Thyroid gland (tissue), 4 donors: ENCODE measurements around the gene CDON. TPM values are rescaled to one million over a fixed set of nuclear protein-coding genes. Genes with fewer than 3 reads are reported as not detected.

Source experiments
- DNase-seq, 2 donors: peaks; one replicate each; pipeline ENCODE4 v3.0.0-alpha.2; 2019
- H3K27ac ChIP-seq, 3 donors: fragments of 200-600 bp; sonication (generic); 1 replicate in 2 of 3; 2 replicates in 1 of 3; pipeline ENCODE4 v1.5.1; 2016 to 2019; ENCODE audit warnings: mild to moderate bottlenecking in 1 of 3, moderate library complexity in 1 of 3
- H3K27me3 ChIP-seq: fragments of 200-600 bp; sonication (generic); one replicate; pipeline ENCODE4 v1.5.1; 2019
- H3K36me3 ChIP-seq, 2 donors: fragments of 200-600 bp; sonication (generic); one replicate each; pipeline ENCODE4 v1.5.1; 2016 to 2019
- H3K4me1 ChIP-seq, 2 donors: fragments of 200-600 bp; sonication (generic); one replicate each; pipeline ENCODE4 v1.5.1; 2017 to 2019
- H3K4me3 ChIP-seq, 3 donors: fragments of 200-600 bp; sonication (generic); replicated peaks in 1 of 3; 1 replicate in 2 of 3; 2 replicates in 1 of 3; pipeline ENCODE4 v1.5.1; 2016; ENCODE audit warnings: mild to moderate bottlenecking in 1 of 3
- H3K9me3 ChIP-seq: fragments of 200-600 bp; sonication (generic); one replicate; pipeline ENCODE4 v1.5.1; 2017
- POLR2A ChIP-seq, 2 donors: fragments of 450-650 bp; IDR thresholded peaks; one replicate each; pipeline ENCODE4 v1.6.1; 2017; ENCODE audit warnings: antibody characterized with exemption in 2 of 2, mild to moderate bottlenecking in 2 of 2, moderate library complexity in 1 of 2
- WGBS, 2 donors: methylation state at CpG; one replicate each; pipeline ENCODE4 v1.1.5; 2017; 5-methylcytosine and 5-hydroxymethylcytosine counted together
- intact Hi-C: fragments of 100-400 bp; cut with DNase I; formaldehyde crosslinking; loops from one replicate; pipeline ENCODE4 v1.15.1; 2023
- total RNA-seq, 4 donors: library from RNA; depleted of rRNA; stranded (reverse); fragments of >200 nt; gene quantifications; one replicate each; pipeline ENCODE4 v1.2.3, GENCODE V29; 2016
- TF ChIP-seq, protein P1 (sequence below), 6 experiments: fragments of 200-600 bp in 3 of 6; fragments of 450-650 bp in 3 of 6; sonication (generic) in 3 of 6; IDR thresholded peaks; one replicate each; pipeline ENCODE4 v1.5.1; 2016 to 2019; ENCODE audit warnings: antibody characterized with exemption in 6 of 6, mild to moderate bottlenecking in 2 of 6, inconsistent platforms in 1 of 6, moderate library complexity in 1 of 6

Gene CDON
- total RNA-seq, 4 donors from 2014 or later: 75.8 to 168 (median 108) TPM

DNA sequence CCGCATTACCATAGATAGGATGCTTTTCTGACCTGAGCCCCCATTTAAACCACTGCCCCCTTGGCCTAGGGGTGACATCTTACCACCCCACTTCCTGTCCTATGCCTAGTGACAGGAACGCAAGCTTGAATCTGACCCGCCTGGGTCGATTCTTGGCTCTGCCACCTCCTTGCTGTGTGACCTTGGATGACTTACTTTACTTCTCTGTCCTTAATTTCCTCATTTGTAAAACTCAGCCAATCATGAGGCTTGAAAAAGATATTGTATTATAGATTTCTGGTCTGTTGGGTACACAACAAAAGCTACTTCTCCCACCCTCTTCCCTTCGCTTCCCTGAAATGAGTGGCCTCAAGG, 39.2 kb upstream of the CDON start:
- WGBS, 2 donors: 79 to 82% methylated on average over 5 of the region's 5 CpGs

GRCh38 chr11:126101251-126101929, 38.7 kb upstream of the CDON start:
- no peaks in the 10 kb centered on the region for H3K36me3 ChIP-seq
- intact Hi-C loops: no loop called here
- H3K4me1 ChIP-seq: peaks cover 22 to 29% of the 10 kb centered on the region in 2 donors
- H3K9me3 ChIP-seq: no peaks in the 10 kb centered on the region
- no peaks in the 10 kb centered on the region for H3K27me3 ChIP-seq
- no peak overlapping the region for H3K4me3 ChIP-seq
- 87 to 94% methylated on average over 9 to 11 of the region's 11 CpGs for WGBS, 2 donors
- DNase-seq: no peak
- H3K27ac ChIP-seq: peak overlapping the region; percentile 72 to 84 (median 83)
- TF ChIP-seq, protein P1, sequence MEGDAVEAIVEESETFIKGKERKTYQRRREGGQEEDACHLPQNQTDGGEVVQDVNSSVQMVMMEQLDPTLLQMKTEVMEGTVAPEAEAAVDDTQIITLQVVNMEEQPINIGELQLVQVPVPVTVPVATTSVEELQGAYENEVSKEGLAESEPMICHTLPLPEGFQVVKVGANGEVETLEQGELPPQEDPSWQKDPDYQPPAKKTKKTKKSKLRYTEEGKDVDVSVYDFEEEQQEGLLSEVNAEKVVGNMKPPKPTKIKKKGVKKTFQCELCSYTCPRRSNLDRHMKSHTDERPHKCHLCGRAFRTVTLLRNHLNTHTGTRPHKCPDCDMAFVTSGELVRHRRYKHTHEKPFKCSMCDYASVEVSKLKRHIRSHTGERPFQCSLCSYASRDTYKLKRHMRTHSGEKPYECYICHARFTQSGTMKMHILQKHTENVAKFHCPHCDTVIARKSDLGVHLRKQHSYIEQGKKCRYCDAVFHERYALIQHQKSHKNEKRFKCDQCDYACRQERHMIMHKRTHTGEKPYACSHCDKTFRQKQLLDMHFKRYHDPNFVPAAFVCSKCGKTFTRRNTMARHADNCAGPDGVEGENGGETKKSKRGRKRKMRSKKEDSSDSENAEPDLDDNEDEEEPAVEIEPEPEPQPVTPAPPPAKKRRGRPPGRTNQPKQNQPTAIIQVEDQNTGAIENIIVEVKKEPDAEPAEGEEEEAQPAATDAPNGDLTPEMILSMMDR (IDR thresholded peaks at IDR 0.05): no peak
- no peak for TF ChIP-seq POLR2A (IDR thresholded peaks at IDR 0.05)

More for the DNA sequence above, 39.2 kb upstream of the CDON start:
- Histone ChIP-seq H3K4me3 (no peak overlapping the region), H3K9me3 (no peaks in the 10 kb centered on the region), H3K36me3 (no peaks in the 10 kb centered on the region), H3K27me3 (no peaks in the 10 kb centered on the region), H3K4me1 (peaks cover 22 to 29% of the 10 kb centered on the region in 2 donors), H3K27ac (peak overlapping the region; percentile 72 to 84 (median 83))
- intact Hi-C loops: no loop called here
- no peak for TF ChIP-seq POLR2A (IDR thresholded peaks at IDR 0.05)
- TF ChIP-seq, protein P1 (IDR thresholded peaks at IDR 0.05): no peak
- no peak for DNase-seq

GRCh38 chr11:126100716-126101115, 38.0 kb upstream of the CDON start:
- no peak for DNase-seq
- Histone ChIP-seq H3K27ac (peak overlapping the region in 1 of 3 donors; percentile 72), H3K9me3 (no peaks in the 10 kb centered on the region), H3K36me3 (no peaks in the 10 kb centered on the region), H3K4me3 (no peak overlapping the region), H3K27me3 (no peaks in the 10 kb centered on the region), H3K4me1 (peaks cover 22 to 29% of the 10 kb centered on the region in 2 donors)
- intact Hi-C loops: no loop called here
- WGBS, 2 donors: 81 to 85% methylated on average over 5 of the region's 5 CpGs
- TF ChIP-seq POLR2A (IDR thresholded peaks at IDR 0.05): no peak
- TF ChIP-seq, protein P1 (IDR thresholded peaks at IDR 0.05): no peak

- Histone ChIP-seq H3K36me3 (no peaks in the 10 kb centered on the region), H3K4me3 (no peak overlapping the region), H3K4me1 (peaks cover 21 to 24% of the 10 kb centered on the region in 2 donors), H3K27ac (no peak overlapping the region), H3K27me3 (no peaks in the 10 kb centered on the region), H3K9me3 (no peaks in the 10 kb centered on the region)
- intact Hi-C loops: no loop called here
- 84 to 87% methylated on average over 7 of the region's 7 CpGs for WGBS, 2 donors
- TF ChIP-seq, protein P1 (IDR thresholded peaks at IDR 0.05): no peak
- TF ChIP-seq POLR2A (IDR thresholded peaks at IDR 0.05): no peak
- no peak for DNase-seq
Measured at GRCh38 chr11:126098204-126098769, 35.6 kb upstream of the CDON start.

GRCh38 chr11:126095745-126096144, 33.1 kb upstream of the CDON start:
- Histone ChIP-seq H3K36me3 (no peaks in the 10 kb centered on the region), H3K9me3 (no peaks in the 10 kb centered on the region), H3K27ac (no peak overlapping the region), H3K4me3 (no peak overlapping the region), H3K27me3 (no peaks in the 10 kb centered on the region), H3K4me1 (no peaks in the 10 kb centered on the region)
- TF ChIP-seq POLR2A (IDR thresholded peaks at IDR 0.05): no peak
- intact Hi-C loops: no loop called here
- no peak for DNase-seq
- 87 to 97% methylated on average over 4 of the region's 4 CpGs for WGBS, 2 donors
